Right lobe of liver (tissue), 6 donors: Measurements from ENCODE around the gene TMEM267. TPM values are rescaled to one million over a fixed set of nuclear protein-coding genes. Genes with fewer than 3 reads are reported as not detected.
"Not testable (repeated sequence)": the region's sequence is repeated elsewhere in the genome, so short reads cannot be mapped to it uniquely, and the experiment has no call there.

Experiments used
- ATAC-seq, 4 donors: fragments of 200-7000 bp; cut with Tn5 transposase; one replicate each; pipeline ENCODE4 v1.9.1; 2020; ENCODE audit warnings: mild to moderate bottlenecking in 4 of 4, moderate library complexity in 4 of 4
- DNase-seq, 3 donors: peaks; one replicate each; pipeline ENCODE4 v3.0.0-alpha.2; 2020
- H3K27ac ChIP-seq, 3 donors: fragments of 200-600 bp; one replicate each; pipeline ENCODE4 v1.8.0; 2022
- H3K27me3 ChIP-seq, 2 donors: fragments of 200-600 bp; one replicate each; pipeline ENCODE4 v1.8.0; 2022
- H3K36me3 ChIP-seq, 4 donors: fragments of 200-600 bp; sonication (generic) in 1 of 4; one replicate each; pipeline versions ENCODE4 v1.5.1 to v1.8.0; 2017 to 2022; ENCODE audit warnings: control low read depth in 1 of 4
- H3K4me1 ChIP-seq, 4 donors: fragments of 200-600 bp; sonication (generic) in 1 of 4; one replicate each; pipeline versions ENCODE4 v1.5.1 to v1.8.0; 2017 to 2022; ENCODE audit warnings: control low read depth in 1 of 4
- H3K4me3 ChIP-seq, 3 donors: fragments of 200-600 bp; one replicate each; pipeline ENCODE4 v1.8.0; 2022
- H3K9me3 ChIP-seq, 4 donors: fragments of 200-600 bp; sonication (generic) in 1 of 4; one replicate each; pipeline versions ENCODE4 v1.5.1 to v1.8.0; 2017 to 2022; ENCODE audit warnings: control low read depth in 1 of 4
- CTCF ChIP-seq, 4 donors: fragments of 200-600 bp in 3 of 4; fragments of 450-650 bp in 1 of 4; IDR thresholded peaks; one replicate each; pipeline versions ENCODE4 v1.5.1 to v1.8.0; 2016 to 2022; ENCODE audit warnings: antibody characterized with exemption in 4 of 4, mild to moderate bottlenecking in 2 of 4
- POLR2A ChIP-seq: fragments of 450-650 bp; IDR thresholded peaks from one replicate; pipeline ENCODE4 v1.6.1; 2017; ENCODE audit warnings: antibody characterized with exemption, mild to moderate bottlenecking
- WGBS: methylation state at CpG from one replicate; pipeline ENCODE4 v1.1.6; 2018; ENCODE audit warnings: low coverage, low lambda C conversion rate; ENCODE audit not compliant: insufficient coverage; ENCODE audit errors: missing lambda C conversion rate; 5-methylcytosine and 5-hydroxymethylcytosine counted together
- intact Hi-C, 2 donors: fragments of 100-400 bp; cut with DNase I; formaldehyde crosslinking; loops; one replicate each; pipeline versions ENCODE4 v1.11.2 to v1.14.1; 2022
- total RNA-seq, 6 experiments: library from RNA; depleted of rRNA in 2 of 6; stranded (reverse); fragments of >200 nt in 2 of 6; fragmentation: NEBNext Ultra II Directional in 3 of 6; extraction: Animal tissue kit (Norgen Biotek cat#: 25700) in 3 of 6; gene quantifications; one replicate each; pipeline versions ENCODE4 v1.1.0 to v1.2.4, GENCODE V29; 2016 to 2023
- donor health status: DM: no; HTN: yes; CAD: no.
- donor health status: DM: no; HTN: no; CAD: no.
- donor health status: DM: no; HTN: no; CAD: no.
- donor health status: DM: no; HTN: yes; CAD: no.
- donor health status: DM: no; HTN: yes; CAD: no.

TMEM267 gene
- total RNA-seq, 6 experiments from 2014 or later: 3.9 to 5.1 (median 4.5) TPM

GRCh38 chr5:43467100-43467499 is 16.6 kb downstream of the TMEM267 start:
- Histone ChIP-seq H3K27me3 (no peaks in the 10 kb centered on the region), H3K36me3 (no peaks in the 10 kb centered on the region), H3K27ac (no peak overlapping the region), H3K4me3 (no peak overlapping the region), H3K4me1 (no peaks in the 10 kb centered on the region), H3K9me3 (peaks cover 0 to 6% (median 3%) of the 10 kb centered on the region in 4 donors)
- ATAC-seq (no peak), DNase-seq (no peak)
- TF ChIP-seq CTCF (IDR thresholded peaks at IDR 0.05) (no peak), POLR2A (no peak)
- intact Hi-C loops: no loop called here

- H3K4me1 ChIP-seq, H3K27me3 ChIP-seq, ATAC-seq, intact Hi-C loops, H3K36me3 ChIP-seq, H3K27ac ChIP-seq, H3K9me3 ChIP-seq, H3K4me3 ChIP-seq, DNase-seq: not testable (repeated sequence)
- WGBS: 100% methylated on average over 2 of the region's 3 CpGs
These were observed 18.2 kb downstream of the TMEM267 start for GRCh38 chr5:43465455-43465854.

GRCh38 chr5:43461066-43461465 is 22.6 kb downstream of the TMEM267 start:
- intact Hi-C loops: no loop called here
- H3K4me3 ChIP-seq: no peak overlapping the region
- WGBS: 100% methylated on average over 1 of the region's 1 CpG

GRCh38 chr5:43456556-43456955 is 27.1 kb downstream of the TMEM267 start:
- Histone ChIP-seq H3K4me1 (peaks cover 0 to under 1% (median 0%) of the 10 kb centered on the region in 4 donors), H3K36me3 (no peaks in the 10 kb centered on the region), H3K9me3 (no peaks in the 10 kb centered on the region), H3K4me3 (no peak overlapping the region), H3K27me3 (no peaks in the 10 kb centered on the region), H3K27ac (no peak overlapping the region)
- WGBS: 84% methylated on average over 3 of the region's 3 CpGs
- intact Hi-C loops: no loop called here
- no peak for DNase-seq
- no peak for TF ChIP-seq POLR2A
- TF ChIP-seq CTCF (IDR thresholded peaks at IDR 0.05): no peak
- no peak for ATAC-seq

More at GRCh38 chr5:43461066-43461465, 22.6 kb downstream of the TMEM267 start:
- DNase-seq (no peak), ATAC-seq (no peak)
- Histone ChIP-seq H3K4me1 (no peaks in the 10 kb centered on the region), H3K9me3 (no peaks in the 10 kb centered on the region), H3K27me3 (no peaks in the 10 kb centered on the region), H3K36me3 (no peaks in the 10 kb centered on the region), H3K27ac (no peak overlapping the region)
- no peak for TF ChIP-seq POLR2A
- no peak for TF ChIP-seq CTCF (IDR thresholded peaks at IDR 0.05)

GRCh38 chr5:43441575-43441974 is 42.1 kb downstream of the TMEM267 start:
- H3K27me3 ChIP-seq, ATAC-seq, H3K27ac ChIP-seq, H3K4me3 ChIP-seq, H3K36me3 ChIP-seq, H3K9me3 ChIP-seq, DNase-seq, intact Hi-C loops: not testable (repeated sequence)
- peaks cover 0 to 14% (median 0%) of the 10 kb centered on the region in 4 donors for H3K4me1 ChIP-seq

- ATAC-seq: no peak
- intact Hi-C loops: no loop called here
- 92% methylated on average over 3 of the region's 3 CpGs for WGBS
These were observed 46.5 kb downstream of the TMEM267 start for GRCh38 chr5:43437062-43437660.

More at GRCh38 chr5:43437062-43437660, 46.5 kb downstream of the TMEM267 start:
- TF ChIP-seq CTCF (IDR thresholded peaks at IDR 0.05) (no peak), POLR2A (no peak)
- Histone ChIP-seq H3K27ac (no peak overlapping the region), H3K9me3 (no peaks in the 10 kb centered on the region), H3K4me3 (no peak overlapping the region), H3K4me1 (peaks cover 0 to 35% (median 5%) of the 10 kb centered on the region in 4 donors), H3K27me3 (no peaks in the 10 kb centered on the region), H3K36me3 (no peaks in the 10 kb centered on the region)
- DNase-seq: no peak
